RWPE2 (cell line): Measurements from ENCODE around the gene RNF150.

ENCODE experiments used
- ATAC-seq: fragments of 200-7000 bp; cut with Tn5 transposase; 3 replicates; pipeline ENCODE4 v1.9.1; 2021; ENCODE audit warnings: low read depth
- DNase-seq: peaks from one replicate; pipeline ENCODE4 v3.0.0-alpha.2; 2020; ENCODE audit warnings: low spot score
- H3K27ac ChIP-seq: fragments of 450-650 bp; 2 replicates; pipeline ENCODE4 v1.5.1; 2017; ENCODE audit warnings: mild to moderate bottlenecking; ENCODE audit not compliant: poor library complexity, severe bottlenecking
- H3K27me3 ChIP-seq: fragments of 250-450 bp; sonication (Bioruptor Pico); 2 replicates; pipeline ENCODE4 v1.5.1; 2021; ENCODE audit warnings: mild to moderate bottlenecking, moderate library complexity; ENCODE audit not compliant: insufficient read depth, poor library complexity, severe bottlenecking
- H3K36me3 ChIP-seq: fragments of 250-450 bp; sonication (Bioruptor Pico); 2 replicates; pipeline ENCODE4 v1.5.1; 2020; ENCODE audit warnings: low read depth, mild to moderate bottlenecking, moderate library complexity
- H3K4me1 ChIP-seq: fragments of 250-450 bp; sonication (Bioruptor Pico); 2 replicates; pipeline ENCODE4 v1.5.1; 2021; ENCODE audit warnings: mild to moderate bottlenecking, moderate library complexity; ENCODE audit not compliant: insufficient read depth, poor library complexity, severe bottlenecking
- H3K4me3 ChIP-seq: fragments of 250-450 bp; sonication (Bioruptor Pico); 2 replicates; pipeline ENCODE4 v1.5.1; 2021; ENCODE audit warnings: mild to moderate bottlenecking, moderate library complexity; ENCODE audit not compliant: severe bottlenecking
- H3K9me3 ChIP-seq: fragments of 250-450 bp; sonication (Bioruptor Pico); 2 replicates; pipeline ENCODE4 v1.5.1; 2021; ENCODE audit warnings: mild to moderate bottlenecking, moderate library complexity; ENCODE audit not compliant: severe bottlenecking
- CTCF ChIP-seq: fragments of 450-650 bp; IDR thresholded peaks from one replicate; pipeline ENCODE4 v1.5.1; 2017; ENCODE audit warnings: mild to moderate bottlenecking, moderate library complexity; ENCODE audit not compliant: poor library complexity, severe bottlenecking

Gene RNF150

GRCh38 chr4:141002323-141002805, 130.9 kb downstream of the RNF150 start:
- no peaks in the 10 kb centered on the region for H3K36me3 ChIP-seq
- H3K9me3 ChIP-seq = no peaks in the 10 kb centered on the region
- H3K27ac ChIP-seq = no peak overlapping the region
- no peak for TF ChIP-seq CTCF
- H3K27me3 ChIP-seq = peaks cover 4% of the 10 kb centered on the region
- ATAC-seq (no peak), DNase-seq (no peak)
- no peak overlapping the region for H3K4me3 ChIP-seq
- H3K4me1 ChIP-seq = no peaks in the 10 kb centered on the region

GRCh38 chr4:140996766-140997165, 136.5 kb downstream of the RNF150 start:
- TF ChIP-seq CTCF = no peak

GRCh38 chr4:140995058-140995457, 138.2 kb downstream of the RNF150 start:
- Histone ChIP-seq H3K27me3 (no peaks in the 10 kb centered on the region), H3K4me1 (no peaks in the 10 kb centered on the region), H3K36me3 (no peaks in the 10 kb centered on the region), H3K27ac (no peak overlapping the region), H3K4me3 (no peak overlapping the region), H3K9me3 (no peaks in the 10 kb centered on the region)
- no peak for DNase-seq
- no peak for TF ChIP-seq CTCF
- ATAC-seq = no peak

More at GRCh38 chr4:140996766-140997165, 136.5 kb downstream of the RNF150 start:
- Histone ChIP-seq H3K27me3 (no peaks in the 10 kb centered on the region), H3K4me3 (no peak overlapping the region), H3K36me3 (no peaks in the 10 kb centered on the region), H3K9me3 (no peaks in the 10 kb centered on the region), H3K27ac (no peak overlapping the region), H3K4me1 (no peaks in the 10 kb centered on the region)
- no peak for DNase-seq
- no peak for ATAC-seq

GRCh38 chr4:140994015-140994414, 139.3 kb downstream of the RNF150 start:
- no peaks in the 10 kb centered on the region for H3K36me3 ChIP-seq
- H3K4me1 ChIP-seq = no peaks in the 10 kb centered on the region
- no peak overlapping the region for H3K27ac ChIP-seq
- no peaks in the 10 kb centered on the region for H3K27me3 ChIP-seq
- no peak for ATAC-seq
- TF ChIP-seq CTCF = no peak
- H3K9me3 ChIP-seq = no peaks in the 10 kb centered on the region
- DNase-seq = no peak
- no peak overlapping the region for H3K4me3 ChIP-seq

GRCh38 chr4:140993370-140993769, 139.9 kb downstream of the RNF150 start:
- Histone ChIP-seq H3K9me3 (no peaks in the 10 kb centered on the region), H3K27me3 (no peaks in the 10 kb centered on the region), H3K27ac (no peak overlapping the region), H3K4me3 (no peak overlapping the region), H3K4me1 (no peaks in the 10 kb centered on the region), H3K36me3 (no peaks in the 10 kb centered on the region)
- no peak for TF ChIP-seq CTCF
- no peak for DNase-seq
- no peak for ATAC-seq
